Mesendoderm (in vitro differentiated cells): ENCODE data around the gene ATP1A2.

Experiments
- DNase-seq: peaks from one replicate; pipeline ENCODE4 v3.0.0; 2013
- H2AK5ac ChIP-seq: 2 replicates; pipeline ENCODE4 v1.6.1; 2013; ENCODE audit warnings: low read length, inconsistent platforms
- H2BK120ac ChIP-seq: 2 replicates; pipeline ENCODE4 v1.6.1; 2013; ENCODE audit warnings: low read depth, mild to moderate bottlenecking, low read length, moderate library complexity, mixed read lengths
- H2BK15ac ChIP-seq: replicated peaks from 2 replicates; pipeline ENCODE4 v1.6.1; 2013; ENCODE audit warnings: low read depth, mild to moderate bottlenecking, moderate library complexity
- H2BK5ac ChIP-seq: 2 replicates; pipeline ENCODE4 v1.6.1; 2013; ENCODE audit warnings: low read length, inconsistent platforms
- H3K18ac ChIP-seq: 2 replicates; pipeline ENCODE4 v1.6.1; 2013; ENCODE audit warnings: mild to moderate bottlenecking, low read length, mixed read lengths
- H3K23ac ChIP-seq: one replicate; pipeline ENCODE4 v1.6.1; 2013; ENCODE audit warnings: low read length
- H3K27ac ChIP-seq: 2 replicates; pipeline ENCODE4 v1.5.1; 2013; ENCODE audit warnings: low read depth, mild to moderate bottlenecking, inconsistent platforms, low read length, moderate library complexity
- H3K27me3 ChIP-seq: 2 replicates; pipeline ENCODE4 v1.6.1; 2013; ENCODE audit warnings: low read length, control low read depth, mild to moderate bottlenecking, inconsistent platforms; ENCODE audit not compliant: insufficient read depth, poor library complexity
- H3K36me3 ChIP-seq: 2 replicates; pipeline ENCODE4 v1.6.1; 2013; ENCODE audit warnings: low read length, inconsistent platforms; ENCODE audit not compliant: control insufficient read depth, insufficient read depth
- H3K4ac ChIP-seq: one replicate; pipeline ENCODE4 v1.6.1; 2013; ENCODE audit warnings: low read depth, mild to moderate bottlenecking, low read length, moderate library complexity
- H3K4me1 ChIP-seq: 2 replicates; pipeline ENCODE4 v1.6.1; 2013; ENCODE audit warnings: low read depth, low read length, inconsistent platforms; ENCODE audit not compliant: control insufficient read depth
- H3K4me2 ChIP-seq: 2 replicates; pipeline ENCODE4 v1.6.1; 2013; ENCODE audit warnings: low read length
- H3K4me3 ChIP-seq: 2 replicates; pipeline ENCODE4 v1.5.1; 2013; ENCODE audit warnings: mild to moderate bottlenecking, low read length
- H3K56ac ChIP-seq: one replicate; pipeline ENCODE4 v1.6.1; 2013; ENCODE audit warnings: low read length
- H3K79me1 ChIP-seq: 2 replicates; pipeline ENCODE4 v1.6.1; 2013; ENCODE audit warnings: low read length, inconsistent platforms
- H3K79me2 ChIP-seq: 2 replicates; pipeline ENCODE4 v1.6.1; 2013; ENCODE audit warnings: mild to moderate bottlenecking, low read length; ENCODE audit not compliant: control insufficient read depth, insufficient read depth
- H3K9ac ChIP-seq: 2 replicates; pipeline ENCODE4 v1.6.1; 2013; ENCODE audit warnings: low read length, inconsistent platforms
- H4K5ac ChIP-seq: one replicate; pipeline ENCODE4 v1.6.1; 2013; ENCODE audit warnings: low read length
- H4K8ac ChIP-seq: one replicate; pipeline ENCODE4 v1.6.1; 2013; ENCODE audit warnings: low read depth, mild to moderate bottlenecking, control low read depth, low read length, moderate library complexity
- WGBS: extraction: QIAGEN DNeasy Blood & Tissue Kit; methylation state at CpG from one replicate; pipeline ENCODE4 v1.1.7; 2013; ENCODE audit warnings: low lambda C conversion rate, missing lambda C conversion rate; ENCODE audit not compliant: insufficient coverage; ENCODE audit errors: extremely low coverage; 5-methylcytosine and 5-hydroxymethylcytosine counted together

ATP1A2 gene

DNA sequence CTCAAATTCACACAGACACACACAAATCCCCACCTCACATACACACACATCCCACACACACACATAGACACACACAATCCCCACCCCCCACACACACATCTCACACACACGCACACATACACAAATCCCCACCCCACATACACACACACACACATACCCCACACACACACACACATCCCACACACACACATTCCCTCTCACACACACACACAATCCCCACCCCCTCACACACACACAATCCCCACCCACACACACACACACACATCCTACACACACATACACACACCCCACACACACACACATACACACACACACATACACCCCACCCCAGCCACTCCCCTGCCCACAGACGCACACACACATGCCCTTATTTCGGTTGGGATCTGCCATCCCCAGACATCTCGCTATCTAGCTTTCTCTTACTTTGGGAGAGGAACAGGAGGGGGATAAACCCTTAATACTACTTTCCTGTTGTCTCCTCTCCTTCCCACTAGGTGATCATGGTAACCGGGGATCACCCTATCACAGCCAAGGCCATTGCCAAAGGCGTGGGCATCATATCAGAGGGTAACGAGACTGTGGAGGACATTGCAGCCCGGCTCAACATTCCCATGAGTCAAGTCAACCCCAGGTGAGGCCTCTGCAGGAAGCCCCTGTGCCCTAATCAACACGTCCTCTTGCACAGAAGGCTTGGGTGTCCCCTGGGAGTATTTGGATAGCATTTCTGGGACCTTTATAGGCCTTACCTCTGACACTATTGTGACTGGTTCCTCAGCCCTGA lies 18.6 kb downstream of the ATP1A2 start:
- no peak for DNase-seq
- no peak overlapping the region for H3K4me2 ChIP-seq
- no peak overlapping the region for H3K18ac ChIP-seq
- H2BK5ac ChIP-seq = no peak overlapping the region
- H3K4me3 ChIP-seq = no peak overlapping the region
- H4K5ac ChIP-seq = no peak overlapping the region
- H3K56ac ChIP-seq = no peak overlapping the region
- no peak overlapping the region for H2AK5ac ChIP-seq
- H2BK15ac ChIP-seq = no peak overlapping the region
- no peaks in the 10 kb centered on the region for H3K79me1 ChIP-seq
- H3K79me2 ChIP-seq = no peaks in the 10 kb centered on the region
- no peak overlapping the region for H2BK120ac ChIP-seq
- H3K23ac ChIP-seq = no peak overlapping the region
- H3K9ac ChIP-seq = no peak overlapping the region
- H3K27me3 ChIP-seq = no peaks in the 10 kb centered on the region
- no peak overlapping the region for H3K27ac ChIP-seq
- no peak overlapping the region for H4K8ac ChIP-seq
- WGBS = 100% methylated on average over 1 of the region's 9 CpGs
- H3K4me1 ChIP-seq = no peaks in the 10 kb centered on the region
- no peak overlapping the region for H3K4ac ChIP-seq
- no peaks in the 10 kb centered on the region for H3K36me3 ChIP-seq

DNA sequence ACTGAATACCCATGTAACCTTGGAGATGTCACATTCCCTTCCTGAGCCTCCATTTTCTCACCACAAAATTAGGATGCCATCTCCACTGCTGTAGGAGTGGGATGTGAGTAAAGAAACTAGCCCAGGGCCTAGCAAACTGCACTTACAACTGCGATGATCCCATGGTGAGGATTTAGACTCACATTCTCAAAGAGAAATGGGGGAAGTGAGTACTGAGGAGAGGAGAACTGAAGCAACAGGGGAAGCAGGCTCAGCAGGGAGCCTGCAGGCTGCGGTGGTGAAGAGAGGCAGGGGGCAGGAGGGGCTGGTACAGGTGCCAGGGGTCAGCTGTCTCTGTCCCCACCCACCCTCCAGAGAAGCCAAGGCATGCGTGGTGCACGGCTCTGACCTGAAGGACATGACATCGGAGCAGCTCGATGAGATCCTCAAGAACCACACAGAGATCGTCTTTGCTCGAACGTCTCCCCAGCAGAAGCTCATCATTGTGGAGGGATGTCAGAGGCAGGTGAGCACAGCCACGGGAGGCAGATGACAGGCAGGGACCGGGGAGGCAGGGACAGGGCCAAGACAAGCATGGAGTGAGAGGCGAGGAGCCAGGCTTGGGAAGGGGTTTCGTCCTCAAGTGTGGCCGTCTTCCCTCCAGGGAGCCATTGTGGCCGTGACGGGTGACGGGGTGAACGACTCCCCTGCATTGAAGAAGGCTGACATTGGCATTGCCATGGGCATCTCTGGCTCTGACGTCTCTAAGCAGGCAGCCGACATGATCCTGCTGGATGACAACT lies 19.4 kb downstream of the ATP1A2 start:
- Histone ChIP-seq H3K4ac (no peak overlapping the region), H4K8ac (no peak overlapping the region), H3K56ac (no peak overlapping the region), H3K4me2 (no peak overlapping the region), H3K79me2 (no peaks in the 10 kb centered on the region), H3K27me3 (no peaks in the 10 kb centered on the region), H2BK5ac (no peak overlapping the region), H3K18ac (no peak overlapping the region), H3K4me1 (no peaks in the 10 kb centered on the region), H2AK5ac (no peak overlapping the region), H3K27ac (no peak overlapping the region), H3K79me1 (no peaks in the 10 kb centered on the region), H2BK120ac (no peak overlapping the region), H3K23ac (no peak overlapping the region), H2BK15ac (no peak overlapping the region), H3K4me3 (no peak overlapping the region), H3K9ac (no peak overlapping the region), H4K5ac (no peak overlapping the region), H3K36me3 (no peaks in the 10 kb centered on the region)
- WGBS = no CpG with 5 or more reads among the region's 20 CpGs
- DNase-seq = no peak

DNA sequence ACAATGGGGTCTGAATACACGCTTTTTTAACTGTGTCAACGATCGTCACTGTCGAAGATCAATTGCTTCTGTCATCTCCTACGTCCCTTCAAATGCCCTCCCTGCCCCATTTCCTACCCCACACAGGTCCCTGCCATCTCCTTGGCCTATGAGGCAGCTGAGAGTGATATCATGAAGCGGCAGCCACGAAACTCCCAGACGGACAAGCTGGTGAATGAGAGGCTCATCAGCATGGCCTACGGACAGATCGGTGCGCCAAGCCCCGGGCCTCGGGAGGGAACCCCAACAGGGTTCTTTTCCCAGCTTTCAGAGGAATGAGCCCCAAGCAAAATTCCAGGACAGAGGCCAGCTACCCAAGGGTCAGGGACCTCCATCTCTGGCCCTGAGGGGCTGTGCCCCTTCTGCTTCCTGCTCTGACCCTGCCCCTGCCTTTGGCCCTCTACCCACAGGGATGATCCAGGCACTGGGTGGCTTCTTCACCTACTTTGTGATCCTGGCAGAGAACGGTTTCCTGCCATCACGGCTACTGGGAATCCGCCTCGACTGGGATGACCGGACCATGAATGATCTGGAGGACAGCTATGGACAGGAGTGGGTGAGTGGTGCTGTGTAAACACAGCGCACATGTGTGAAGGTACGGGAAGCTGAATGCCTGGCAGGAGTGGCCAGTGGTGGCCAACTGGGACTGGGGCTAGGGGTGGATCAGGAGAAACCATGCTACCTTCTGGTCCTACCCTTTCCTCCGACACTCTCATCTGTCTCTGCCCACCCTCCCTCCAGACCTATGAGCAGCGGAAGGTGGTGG lies 20.8 kb downstream of the ATP1A2 start:
- no peak overlapping the region for H4K8ac ChIP-seq
- no peaks in the 10 kb centered on the region for H3K79me1 ChIP-seq
- no peak overlapping the region for H3K18ac ChIP-seq
- H3K9ac ChIP-seq = no peak overlapping the region
- H4K5ac ChIP-seq = no peak overlapping the region
- H2BK120ac ChIP-seq = no peak overlapping the region
- no peaks in the 10 kb centered on the region for H3K79me2 ChIP-seq
- no peaks in the 10 kb centered on the region for H3K4me1 ChIP-seq
- no peak overlapping the region for H2BK15ac ChIP-seq
- H2AK5ac ChIP-seq = no peak overlapping the region
- no peak overlapping the region for H3K4me3 ChIP-seq
- no peak overlapping the region for H3K4ac ChIP-seq
- no peak overlapping the region for H3K56ac ChIP-seq
- H3K23ac ChIP-seq = no peak overlapping the region
- no peak overlapping the region for H3K27ac ChIP-seq
- H2BK5ac ChIP-seq = no peak overlapping the region
- H3K4me2 ChIP-seq = no peak overlapping the region
- H3K36me3 ChIP-seq = no peaks in the 10 kb centered on the region
- DNase-seq = no peak
- WGBS = no CpG with 5 or more reads among the region's 22 CpGs
- H3K27me3 ChIP-seq = no peaks in the 10 kb centered on the region

DNA sequence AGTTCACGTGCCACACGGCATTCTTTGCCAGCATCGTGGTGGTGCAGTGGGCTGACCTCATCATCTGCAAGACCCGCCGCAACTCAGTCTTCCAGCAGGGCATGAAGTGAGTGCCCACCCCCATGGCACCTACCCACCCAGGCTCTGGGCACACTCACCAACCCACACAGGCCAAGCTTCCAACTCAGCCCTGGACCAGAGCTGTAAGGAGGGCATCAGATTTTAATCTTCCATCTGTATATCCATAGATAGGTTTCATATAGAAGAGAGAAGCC lies 21.3 kb downstream of the ATP1A2 start:
- Histone ChIP-seq H3K4me1 (no peaks in the 10 kb centered on the region), H3K4ac (no peak overlapping the region), H2AK5ac (no peak overlapping the region), H2BK120ac (no peak overlapping the region), H4K8ac (no peak overlapping the region), H2BK15ac (no peak overlapping the region), H3K23ac (no peak overlapping the region), H2BK5ac (no peak overlapping the region), H3K79me1 (no peaks in the 10 kb centered on the region), H3K4me3 (no peak overlapping the region), H3K79me2 (no peaks in the 10 kb centered on the region), H3K56ac (no peak overlapping the region), H3K27me3 (no peaks in the 10 kb centered on the region), H3K36me3 (no peaks in the 10 kb centered on the region), H3K27ac (no peak overlapping the region), H3K9ac (no peak overlapping the region), H3K18ac (no peak overlapping the region), H3K4me2 (no peak overlapping the region), H4K5ac (no peak overlapping the region)
- DNase-seq = no peak
- WGBS = no CpG with 5 or more reads among the region's 5 CpGs

DNA sequence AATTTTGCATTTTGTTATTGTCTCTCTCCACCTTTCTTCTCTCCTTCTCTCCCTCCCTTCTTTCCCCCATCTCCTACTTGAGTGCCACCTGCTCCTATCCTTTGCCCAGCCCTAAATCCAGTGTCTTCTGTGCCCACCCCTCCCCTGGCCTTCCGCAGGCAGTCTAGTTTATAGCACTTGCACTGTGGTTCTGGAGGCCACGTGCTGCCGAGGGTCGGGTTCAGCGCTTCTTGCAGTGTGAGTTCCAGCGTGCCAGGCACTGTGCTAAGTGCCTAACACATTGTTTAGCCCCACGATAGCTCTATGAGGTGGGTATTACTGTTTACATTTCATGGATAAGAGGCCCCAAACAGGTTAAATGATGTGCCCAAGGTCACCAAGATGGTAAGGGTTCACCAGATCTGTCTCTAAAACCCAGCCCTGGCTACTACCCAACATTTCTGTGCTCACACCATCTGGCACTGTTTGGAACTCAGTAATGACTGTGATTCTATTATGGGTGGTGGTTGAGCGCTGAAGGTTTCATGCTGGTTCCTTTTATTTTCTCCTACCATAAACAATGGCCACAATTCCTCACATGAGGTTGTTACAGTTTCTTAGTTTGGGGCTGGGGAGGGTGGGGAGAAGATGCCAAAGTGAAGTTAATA lies 21.8 kb downstream of the ATP1A2 start:
- Histone ChIP-seq H2BK15ac (no peak overlapping the region), H4K5ac (no peak overlapping the region), H3K23ac (no peak overlapping the region), H3K27ac (no peak overlapping the region), H2BK5ac (no peak overlapping the region), H3K4me1 (no peaks in the 10 kb centered on the region), H3K56ac (no peak overlapping the region), H2BK120ac (no peak overlapping the region), H3K79me2 (no peaks in the 10 kb centered on the region), H3K4ac (no peak overlapping the region), H2AK5ac (no peak overlapping the region), H3K36me3 (no peaks in the 10 kb centered on the region), H3K9ac (no peak overlapping the region), H3K4me2 (no peak overlapping the region), H3K4me3 (no peak overlapping the region), H3K18ac (no peak overlapping the region), H3K79me1 (no peaks in the 10 kb centered on the region), H4K8ac (no peak overlapping the region), H3K27me3 (no peaks in the 10 kb centered on the region)
- DNase-seq = no peak
- no CpG with 5 or more reads among the region's 8 CpGs for WGBS
